ENCODE measurements around the gene PDLIM1.

Gene PDLIM1, protein sequence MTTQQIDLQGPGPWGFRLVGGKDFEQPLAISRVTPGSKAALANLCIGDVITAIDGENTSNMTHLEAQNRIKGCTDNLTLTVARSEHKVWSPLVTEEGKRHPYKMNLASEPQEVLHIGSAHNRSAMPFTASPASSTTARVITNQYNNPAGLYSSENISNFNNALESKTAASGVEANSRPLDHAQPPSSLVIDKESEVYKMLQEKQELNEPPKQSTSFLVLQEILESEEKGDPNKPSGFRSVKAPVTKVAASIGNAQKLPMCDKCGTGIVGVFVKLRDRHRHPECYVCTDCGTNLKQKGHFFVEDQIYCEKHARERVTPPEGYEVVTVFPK

DNA sequence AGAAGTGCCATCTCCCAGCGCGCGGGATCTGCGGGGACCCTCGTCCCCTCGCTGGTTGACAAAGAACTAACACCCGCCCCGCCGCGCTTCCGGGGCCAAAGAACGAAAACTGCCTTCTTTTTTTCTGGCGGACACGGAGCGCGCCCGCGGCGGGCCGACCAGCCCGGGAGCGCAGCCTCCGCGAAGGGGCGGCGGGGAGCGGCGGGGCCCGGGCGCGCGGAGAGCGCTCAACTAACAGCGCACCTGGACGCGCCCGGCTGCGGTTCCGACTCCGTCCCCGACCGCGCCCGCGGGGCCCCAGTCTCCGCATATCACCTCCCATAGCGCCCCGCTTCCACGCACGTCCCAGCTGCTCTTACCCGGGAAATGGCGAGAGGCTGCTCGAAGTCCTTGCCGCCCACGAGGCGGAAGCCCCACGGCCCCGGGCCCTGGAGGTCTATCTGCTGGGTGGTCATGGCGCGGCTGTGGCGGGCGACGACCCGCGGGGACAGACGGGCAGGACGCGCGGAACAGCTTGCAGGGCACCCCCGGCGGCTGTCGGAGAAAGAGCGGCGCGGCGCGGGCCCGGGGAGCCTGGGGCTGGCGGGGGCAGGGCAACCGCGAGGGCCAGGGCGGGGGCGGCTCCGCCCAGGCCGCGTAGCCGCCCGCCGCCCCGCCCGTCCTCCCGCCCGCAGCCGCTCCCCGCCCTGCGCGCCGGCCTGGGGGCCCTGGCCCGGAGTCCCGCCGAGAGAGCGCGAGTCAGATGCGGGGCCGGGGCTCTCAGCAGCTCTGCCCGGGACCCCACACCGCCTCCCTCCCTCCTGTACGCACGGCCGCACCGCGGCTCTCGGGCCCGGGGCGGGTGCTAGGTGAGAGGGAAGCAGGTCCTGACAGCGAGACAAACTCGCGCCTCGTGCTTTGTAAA is at the start of gene PDLIM1:
PDLIM1 (minus strand) TSS at position 543 of the 904 bp plus-strand sequence; CDS start at position 455, 88 bp downstream.
- DNase-seq = peak; percentile 51

DNA sequence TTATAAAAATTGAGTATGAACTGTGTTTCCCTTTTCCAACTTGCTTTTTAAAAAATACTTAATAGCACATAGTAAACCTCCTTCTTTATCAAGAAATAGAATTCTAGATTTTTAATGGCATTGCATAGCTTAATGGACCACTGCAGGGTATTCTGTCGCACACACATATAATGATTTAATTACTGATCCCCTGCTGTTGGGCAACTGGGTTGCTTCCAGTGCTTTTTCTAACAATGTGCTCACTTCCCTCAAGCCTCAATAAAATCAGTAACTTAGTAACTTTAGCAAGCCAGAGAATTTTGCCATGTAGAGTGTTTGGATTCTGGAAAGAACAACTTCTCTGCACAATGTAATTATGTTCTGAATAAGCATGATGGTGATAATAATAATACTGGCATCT is 49.1 kb upstream of the PDLIM1 start:
- no peak for DNase-seq

DNA sequence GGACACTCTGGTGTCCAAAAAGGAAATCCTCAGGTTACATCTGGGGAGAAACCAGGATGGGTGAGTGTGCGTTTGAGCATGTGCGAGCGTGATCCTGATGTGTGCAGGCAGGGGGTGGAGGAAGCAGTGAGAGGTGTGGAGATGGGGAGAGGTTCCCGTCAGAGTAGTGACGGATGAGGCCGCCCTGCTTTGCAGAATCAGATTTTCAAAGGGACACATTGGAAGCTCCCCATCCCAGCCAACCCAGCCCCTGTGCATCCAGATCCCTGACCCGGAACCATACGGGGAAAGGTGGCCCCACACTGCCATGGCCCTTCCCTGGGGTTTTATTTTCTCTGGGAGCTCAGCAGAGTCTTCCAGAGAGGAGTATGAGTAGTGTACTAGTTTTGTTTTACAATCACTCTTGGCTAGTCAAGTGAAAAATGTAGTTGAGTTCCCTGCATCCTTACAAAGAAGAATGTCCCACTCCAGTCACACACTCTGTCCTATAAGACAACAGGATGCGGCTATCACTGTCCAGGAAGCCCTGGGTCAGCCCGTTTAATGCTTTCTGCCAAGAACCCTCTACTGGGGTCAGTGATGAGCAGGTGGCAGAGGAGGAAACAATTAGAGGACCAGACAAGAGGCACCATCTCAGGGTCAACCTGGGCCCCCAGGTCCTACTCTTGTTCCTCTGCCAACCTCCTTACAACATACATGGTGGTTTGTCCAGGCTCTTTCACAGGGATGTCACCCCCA is 46.8 kb upstream of the PDLIM1 start:
- DNase-seq = no peak

DNA sequence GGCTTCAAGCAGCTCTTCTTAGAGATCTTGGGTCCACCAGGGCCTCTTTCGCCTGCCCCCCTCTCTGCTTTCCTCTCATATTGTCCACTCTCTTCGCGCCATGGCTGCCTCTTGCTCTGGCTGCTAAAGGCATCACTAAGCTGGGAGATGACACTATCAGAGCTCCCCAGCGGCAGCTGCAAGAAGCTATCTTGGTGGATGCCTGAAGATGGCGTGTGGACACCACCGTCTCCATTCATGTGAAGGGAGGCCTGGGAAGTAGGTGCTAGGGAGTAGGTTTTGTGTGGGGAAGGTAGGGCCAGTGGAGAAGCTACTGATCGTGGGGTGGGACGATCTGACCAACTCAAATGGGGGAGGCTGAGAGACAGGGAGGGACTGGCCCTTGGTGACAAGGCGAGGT is 45.9 kb upstream of the PDLIM1 start:
- no peak for DNase-seq

DNA sequence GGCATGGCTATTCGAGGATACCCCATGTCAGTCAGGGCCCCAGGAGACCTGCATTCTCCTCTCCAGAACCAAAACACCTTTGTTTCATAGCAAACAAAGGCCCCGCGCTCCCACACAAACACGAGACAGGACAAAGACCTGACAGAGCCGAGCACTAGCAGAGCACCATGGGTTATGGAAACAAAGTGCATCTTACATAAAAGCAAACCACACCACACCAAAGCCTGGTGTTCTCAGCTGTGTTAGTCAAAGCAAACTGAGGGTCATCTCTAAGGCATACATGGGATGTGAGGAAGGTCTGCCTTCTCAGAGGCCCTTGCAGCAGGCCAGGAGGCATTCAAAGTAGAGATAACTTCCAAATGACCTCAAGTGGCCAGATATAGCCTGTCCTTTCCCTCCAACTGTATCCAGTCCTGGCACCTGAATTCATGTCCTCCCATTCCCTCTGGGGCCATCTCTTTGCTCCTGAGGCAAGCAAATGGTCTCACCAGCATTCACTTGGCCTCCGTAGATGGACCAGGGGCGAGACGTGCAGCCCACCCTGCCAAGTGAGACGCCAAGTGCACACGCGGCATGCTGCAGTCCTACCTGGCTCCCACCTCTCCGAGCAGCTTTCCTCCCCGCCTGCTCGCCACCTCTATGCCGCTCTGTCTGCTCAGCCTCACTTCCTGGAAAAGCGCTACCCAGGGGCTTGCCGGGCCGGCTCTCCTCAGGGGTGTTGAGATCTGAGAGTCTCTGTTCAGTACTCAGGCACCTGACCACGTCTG is 45.3 kb upstream of the PDLIM1 start:
- no peak for DNase-seq

DNA sequence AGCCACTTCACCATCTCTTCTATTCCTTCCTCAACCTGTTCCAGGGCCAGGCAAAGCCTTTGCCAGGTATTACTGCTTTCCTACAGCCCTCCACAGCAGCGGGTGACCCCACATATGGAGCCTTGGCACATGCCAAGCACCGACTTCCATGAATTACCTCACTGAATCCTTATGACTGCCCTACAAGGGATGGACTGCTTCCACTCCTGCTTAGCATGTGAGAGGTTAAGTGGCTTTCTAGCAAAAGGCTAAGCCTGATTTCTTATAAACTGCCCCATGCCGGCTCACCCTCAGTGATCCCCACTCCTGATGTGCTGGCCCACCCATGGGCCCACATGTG is 44.0 kb upstream of the PDLIM1 start:
- no peak for DNase-seq

DNA sequence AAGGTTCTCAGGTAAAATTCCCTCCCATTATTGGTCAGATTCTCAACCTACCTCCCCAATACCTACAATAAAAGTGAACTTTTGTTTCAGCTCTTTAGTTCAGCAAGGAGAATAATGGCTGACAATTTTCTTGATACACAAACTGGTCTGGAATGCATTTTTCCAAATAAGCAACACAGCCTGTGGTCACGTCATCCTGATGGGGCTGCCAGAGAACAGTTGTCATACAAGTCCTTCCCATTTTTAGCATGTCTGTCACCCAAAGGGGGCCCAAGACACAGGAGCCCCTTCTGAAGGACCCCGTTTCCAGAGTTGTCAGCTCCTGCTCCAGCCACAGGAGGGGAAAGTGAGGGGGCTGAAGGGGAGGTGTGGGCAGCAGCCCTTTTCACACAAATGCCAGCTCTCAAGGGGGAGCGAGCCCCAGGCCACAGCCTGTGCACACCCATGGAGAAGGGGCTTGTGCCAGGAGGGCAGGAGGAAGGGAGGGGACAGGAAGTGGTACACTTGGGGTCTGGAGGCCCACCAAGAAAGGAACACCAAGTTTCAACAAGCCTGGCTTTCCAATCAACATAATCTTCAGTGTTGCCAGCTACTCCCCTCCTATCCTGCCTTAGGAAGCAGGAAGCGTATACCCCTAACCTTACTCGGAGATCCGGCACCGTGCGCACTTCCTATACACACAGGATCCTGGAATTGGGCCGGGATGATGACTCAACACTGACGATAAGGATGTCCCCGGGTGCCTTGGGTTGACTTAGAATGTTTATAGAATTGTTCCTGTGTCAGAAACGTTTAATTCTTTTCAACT is 43.4 kb upstream of the PDLIM1 start:
- no peak for DNase-seq

DNA sequence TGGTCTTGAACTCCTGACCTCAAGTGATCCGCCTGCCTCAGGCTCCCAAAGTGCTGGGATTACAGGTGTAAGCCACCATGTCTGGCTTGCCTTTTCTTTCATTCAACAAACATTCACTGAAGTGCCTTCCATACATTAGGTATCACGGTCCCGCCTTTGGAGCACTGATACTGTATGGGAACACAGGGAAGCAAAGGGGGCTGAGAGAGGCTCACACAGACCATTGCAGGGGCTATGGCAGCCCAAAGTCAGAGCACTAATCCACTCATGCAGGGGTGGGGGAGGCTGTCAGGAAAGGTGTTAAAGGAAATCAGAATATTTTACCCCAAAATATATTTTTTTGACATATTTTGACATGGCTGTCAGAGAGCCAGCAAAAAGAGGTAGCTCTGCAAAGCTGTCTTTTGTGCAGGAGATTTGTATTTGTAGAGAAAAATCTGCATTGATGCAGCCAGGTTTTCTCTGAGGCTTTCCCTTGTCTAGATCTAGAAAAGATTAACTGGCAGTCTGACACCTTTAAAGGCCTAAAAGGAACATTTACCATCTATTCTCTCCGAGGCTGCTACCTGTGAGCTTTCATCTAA is 42.0 kb upstream of the PDLIM1 start:
- DNase-seq = no peak

DNA sequence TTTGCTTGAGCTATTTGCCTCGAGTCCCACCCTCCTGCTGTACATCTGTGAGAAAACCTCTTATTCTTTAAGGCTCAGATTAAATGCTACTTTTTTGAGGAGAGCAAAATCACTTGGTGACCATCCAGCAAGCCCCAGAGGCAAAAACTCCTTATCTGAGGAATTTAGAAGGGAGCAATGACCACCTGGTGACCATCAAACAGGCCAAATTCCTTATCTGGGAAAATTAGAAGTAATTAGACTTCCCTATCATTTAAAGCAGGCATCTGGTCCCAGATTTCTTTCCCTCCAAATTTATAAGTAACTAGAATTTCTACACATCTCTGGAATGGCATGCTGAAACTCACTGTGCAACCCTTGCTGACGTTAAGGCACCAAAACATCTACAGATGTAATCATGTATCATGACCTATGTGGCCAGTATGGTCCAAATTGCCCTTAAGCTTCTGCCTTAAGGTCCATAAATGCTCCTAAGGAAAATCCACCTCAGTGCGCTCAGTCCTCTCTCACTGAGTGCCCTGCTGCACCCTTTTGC is 40.9 kb upstream of the PDLIM1 start:
- no peak for DNase-seq

DNA sequence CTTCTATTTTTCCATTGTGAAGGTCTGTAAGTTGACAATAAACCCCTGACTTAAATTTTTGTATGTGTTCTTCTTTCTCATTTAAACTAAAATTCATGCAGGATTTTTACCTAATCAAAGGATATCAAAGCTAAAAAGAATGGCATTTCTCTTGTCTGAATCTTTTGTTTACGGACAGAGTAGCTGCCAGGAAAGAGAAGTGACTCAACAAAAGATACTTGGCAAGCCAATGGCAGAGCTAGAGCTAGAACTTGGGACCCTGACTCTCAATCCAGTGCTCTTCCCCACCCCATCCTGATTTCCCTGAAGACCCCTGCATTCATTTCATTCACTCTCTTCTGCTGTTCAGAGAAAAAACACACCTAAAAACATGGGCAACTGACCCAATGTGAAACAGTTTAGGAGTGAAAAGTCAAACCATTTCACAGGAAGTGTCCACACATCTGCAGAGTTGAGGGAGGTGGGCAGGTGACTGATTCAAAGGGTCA is 40.2 kb upstream of the PDLIM1 start:
- no peak for DNase-seq

DNA sequence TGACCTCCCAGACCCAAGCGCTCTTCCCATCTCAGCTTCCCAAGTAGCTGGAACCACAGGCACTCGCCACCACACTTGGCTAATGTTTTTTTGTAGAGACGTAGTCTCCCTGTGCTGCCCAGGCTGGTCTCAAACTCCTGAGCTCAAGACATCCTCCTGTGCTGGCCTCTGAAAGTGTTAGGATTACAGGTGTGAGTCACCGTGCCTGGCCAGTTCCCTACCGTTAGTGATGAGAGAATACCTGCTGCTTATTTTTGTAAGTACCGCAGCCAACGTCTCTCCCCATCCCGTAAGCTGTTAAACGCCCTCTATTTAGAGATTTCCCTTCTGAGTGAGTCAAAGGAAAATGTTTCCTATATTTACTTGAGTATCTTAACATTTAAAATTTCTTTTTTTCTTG is 38.5 kb upstream of the PDLIM1 start:
- no peak for DNase-seq

DNA sequence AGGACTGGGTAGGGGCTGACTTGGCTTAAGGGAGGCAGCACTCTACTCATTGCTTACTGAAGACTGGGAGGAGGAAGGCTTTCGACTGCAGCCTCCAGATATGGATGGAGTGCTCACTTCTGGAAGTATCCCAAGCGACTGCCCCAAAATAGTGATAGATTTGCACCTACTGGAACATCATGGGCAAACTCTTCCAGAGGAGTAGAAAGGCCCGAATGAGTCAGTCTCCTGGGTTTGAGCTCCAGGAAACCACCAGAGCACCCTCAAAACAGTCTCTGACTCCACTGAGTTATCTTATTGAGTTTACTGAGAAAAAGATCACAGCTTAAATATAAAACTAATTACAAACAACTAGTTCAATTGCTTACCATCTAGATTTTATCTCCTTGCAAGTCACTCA is 37.2 kb upstream of the PDLIM1 start:
- DNase-seq = no peak

DNA sequence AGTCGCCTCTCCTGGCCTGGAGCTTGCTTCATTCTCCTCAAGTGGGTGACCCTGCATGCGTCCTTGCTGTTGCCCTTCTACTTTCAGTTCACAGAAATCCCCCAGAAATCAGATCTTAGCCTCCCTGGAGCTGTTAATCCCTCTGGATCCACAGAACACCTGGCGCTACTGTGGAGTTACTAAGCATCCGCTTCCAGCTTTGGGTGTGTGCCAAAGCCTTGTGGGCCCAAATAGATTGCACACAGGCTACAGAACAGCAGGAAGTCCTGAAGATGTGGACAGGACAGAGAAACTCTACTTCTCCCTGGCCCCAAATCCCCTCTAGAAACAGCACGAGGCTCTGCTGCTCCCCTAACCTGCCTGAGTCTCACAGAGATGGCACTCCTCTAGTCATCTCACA is 36.6 kb upstream of the PDLIM1 start:
- DNase-seq = peak; percentile 20

DNA sequence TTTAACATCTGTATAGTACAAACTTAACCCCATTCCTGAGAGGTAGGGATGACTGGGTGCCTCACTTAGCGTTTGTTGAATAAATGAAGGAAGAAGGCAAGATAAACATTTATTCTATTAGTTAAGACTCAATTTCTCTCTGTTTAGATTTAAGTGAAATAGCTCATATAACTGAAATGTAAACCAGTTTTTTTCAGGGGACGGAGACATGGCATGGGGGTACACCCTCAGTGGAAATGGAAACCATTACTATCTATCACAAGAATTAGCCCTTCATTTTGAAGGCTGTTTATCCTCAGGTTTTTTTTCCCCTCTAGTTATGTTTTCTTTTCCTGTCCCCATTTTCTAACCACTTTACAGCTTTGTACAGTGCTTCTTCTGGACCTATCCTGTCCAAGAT is 35.6 kb upstream of the PDLIM1 start:
- no peak for DNase-seq

DNA sequence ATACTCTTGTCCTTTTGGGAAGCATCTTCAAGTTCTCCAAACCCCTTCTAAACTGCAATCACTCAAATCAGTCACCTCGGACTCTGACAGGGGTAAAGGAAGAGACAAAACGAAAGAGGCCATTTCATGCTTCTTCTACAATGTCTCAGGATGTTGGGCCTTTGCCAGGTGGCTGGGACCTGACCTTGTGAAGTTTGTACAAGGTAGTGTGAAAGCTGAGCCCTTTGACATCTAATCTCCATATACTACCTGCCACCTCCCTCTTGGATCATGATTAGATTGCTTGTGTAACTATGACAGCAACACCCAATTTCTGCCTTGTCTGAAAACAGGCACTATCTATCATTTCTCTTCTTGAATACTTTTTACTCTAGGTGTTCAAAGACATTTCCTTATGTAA is 35.1 kb upstream of the PDLIM1 start:
- no peak for DNase-seq

DNA sequence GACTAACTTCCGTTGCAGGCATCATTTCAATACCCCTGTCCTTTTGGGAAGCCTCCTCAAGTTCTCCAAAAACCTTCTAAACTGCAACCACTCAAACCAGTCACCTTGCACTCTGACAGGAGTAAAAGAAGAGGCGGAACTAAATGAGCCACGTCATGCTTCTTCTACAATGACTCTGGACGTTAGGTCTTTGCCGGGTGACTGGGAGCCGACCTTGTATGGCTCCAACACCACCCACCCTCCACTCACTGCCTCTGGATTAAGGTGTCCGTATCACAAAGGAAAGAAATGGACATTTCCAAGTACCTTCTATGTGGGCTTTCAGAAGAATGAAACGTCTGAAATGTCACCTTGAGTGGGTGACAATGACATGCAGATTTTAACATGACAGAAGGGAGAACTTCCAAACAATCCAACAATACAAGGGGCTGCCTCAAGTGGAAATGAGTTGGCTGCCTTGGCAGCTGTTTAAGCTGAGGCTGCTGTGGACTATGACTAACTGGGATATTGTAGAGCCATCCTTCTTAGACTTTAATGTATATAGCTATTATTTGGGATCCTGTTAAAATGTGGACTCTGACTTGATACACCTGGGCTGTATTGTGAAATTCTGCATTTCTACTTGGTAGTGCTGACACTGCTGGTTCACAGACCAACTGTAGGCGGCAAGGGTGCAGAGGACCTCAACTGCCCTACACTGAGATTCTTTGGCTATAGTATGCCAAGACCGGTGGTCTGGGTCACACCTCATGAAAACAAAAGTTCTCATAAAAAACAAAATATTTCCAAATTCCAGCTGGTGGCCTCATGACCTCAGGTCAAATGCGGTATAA is 33.8 kb upstream of the PDLIM1 start:
- no peak for DNase-seq

DNA sequence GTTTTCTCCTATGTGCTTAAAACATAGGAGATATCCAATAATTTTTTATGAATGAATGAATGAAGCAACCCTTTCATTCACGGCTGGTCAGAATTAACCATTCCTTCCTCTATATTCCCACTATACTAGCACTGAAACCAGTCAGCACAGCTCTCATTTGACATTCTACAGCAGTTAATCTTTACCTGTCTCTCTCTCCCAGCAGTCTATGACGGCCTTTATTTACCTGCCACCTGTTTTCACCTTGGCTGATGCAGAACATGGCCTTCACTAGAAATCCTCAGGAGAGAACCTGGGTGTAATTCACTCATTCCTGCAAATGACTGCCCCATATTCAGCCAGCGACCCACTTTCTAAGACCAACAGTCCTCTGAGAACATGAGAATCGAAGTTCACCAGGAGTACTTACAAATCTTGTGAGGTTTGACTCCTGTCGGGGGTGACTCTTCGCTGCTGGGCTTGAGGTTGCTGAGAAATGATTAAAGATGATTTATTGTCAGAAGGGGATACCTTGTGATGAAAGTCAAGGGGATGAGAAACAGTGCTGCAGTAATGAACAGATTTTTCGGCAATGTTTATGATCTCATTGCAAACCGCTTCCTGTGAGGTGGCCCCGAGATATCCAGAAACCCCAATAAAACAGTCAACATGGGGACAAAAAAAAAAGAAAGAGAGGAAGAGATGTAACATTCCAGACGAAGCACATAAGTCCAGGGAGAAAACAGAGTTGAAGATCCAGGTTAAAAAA is 30.9 kb upstream of the PDLIM1 start:
- no peak for DNase-seq

DNA sequence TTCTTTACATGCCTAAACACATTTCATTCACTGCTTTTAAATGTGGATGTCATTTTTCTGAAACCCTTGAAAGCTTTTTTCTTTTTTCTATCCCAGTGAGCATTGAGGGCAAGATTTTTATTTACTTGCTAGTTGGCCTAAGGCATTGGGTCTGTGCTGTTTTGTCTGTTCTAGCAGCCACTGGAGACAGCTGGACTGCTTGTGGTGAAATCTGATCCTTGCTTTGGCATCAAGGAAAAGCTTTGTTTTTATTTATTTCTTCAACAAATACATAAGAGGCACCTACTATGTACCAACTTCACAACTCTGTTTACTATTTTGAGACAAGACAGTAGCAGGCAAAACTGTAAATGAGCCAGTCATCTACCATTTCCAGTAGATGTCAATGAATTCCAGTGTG is 28.4 kb upstream of the PDLIM1 start:
- no peak for DNase-seq

DNA sequence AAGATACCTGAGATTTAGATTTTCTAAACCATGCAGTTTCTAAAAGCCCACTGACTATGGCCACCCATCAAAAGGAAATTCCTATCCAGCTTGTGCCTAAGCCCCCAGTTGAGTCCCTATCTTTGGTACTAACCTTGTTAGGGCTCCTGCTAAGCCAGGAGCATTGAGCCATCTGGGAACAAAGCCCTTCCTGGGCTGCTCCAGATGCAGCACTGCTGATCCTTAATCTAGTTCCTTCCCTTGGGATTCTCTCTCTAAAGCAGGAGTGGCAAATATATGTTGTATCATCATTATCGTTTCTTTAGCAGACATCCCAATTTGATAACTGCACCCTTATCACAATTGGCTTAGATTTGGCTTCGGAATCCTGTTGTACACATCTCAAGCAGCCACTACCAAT is 24.7 kb upstream of the PDLIM1 start:
- DNase-seq = no peak

Data from NCI-H1436 (cell line).